ENCODE measurements around the gene OCA2.

DNA sequence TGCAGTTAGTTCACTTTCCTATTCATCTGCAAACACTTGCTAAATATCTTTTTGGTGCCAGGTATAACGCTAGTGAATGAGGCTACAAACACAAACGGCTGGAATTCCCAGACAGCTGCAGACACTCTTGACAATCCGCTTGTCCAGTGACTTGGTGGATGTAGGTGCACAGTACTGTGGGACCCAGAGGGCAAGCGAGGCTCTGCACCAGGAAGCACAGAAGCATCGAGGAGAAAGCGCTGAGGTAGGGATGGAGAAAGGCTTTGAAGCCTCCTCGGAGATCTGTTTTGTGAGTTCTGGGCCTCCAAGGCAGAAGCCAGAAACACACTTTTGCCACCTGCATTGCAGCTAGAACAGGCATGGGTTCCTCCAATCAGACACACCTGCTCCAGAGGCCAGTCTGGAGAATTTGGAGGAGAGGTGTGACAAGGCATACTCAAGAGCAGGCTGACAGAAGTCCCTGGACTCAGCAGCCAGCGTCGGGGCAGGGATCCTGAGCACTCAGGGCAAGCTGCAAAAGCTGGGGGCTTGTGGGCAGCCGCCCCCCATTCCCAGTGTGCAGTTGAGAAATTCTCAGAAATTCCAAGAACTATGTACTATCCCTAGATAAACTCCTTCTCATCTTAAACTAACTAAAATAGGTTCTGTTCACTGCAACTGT is 232.5 kb downstream of the OCA2 start:
- TF ChIP-seq, protein P1, sequence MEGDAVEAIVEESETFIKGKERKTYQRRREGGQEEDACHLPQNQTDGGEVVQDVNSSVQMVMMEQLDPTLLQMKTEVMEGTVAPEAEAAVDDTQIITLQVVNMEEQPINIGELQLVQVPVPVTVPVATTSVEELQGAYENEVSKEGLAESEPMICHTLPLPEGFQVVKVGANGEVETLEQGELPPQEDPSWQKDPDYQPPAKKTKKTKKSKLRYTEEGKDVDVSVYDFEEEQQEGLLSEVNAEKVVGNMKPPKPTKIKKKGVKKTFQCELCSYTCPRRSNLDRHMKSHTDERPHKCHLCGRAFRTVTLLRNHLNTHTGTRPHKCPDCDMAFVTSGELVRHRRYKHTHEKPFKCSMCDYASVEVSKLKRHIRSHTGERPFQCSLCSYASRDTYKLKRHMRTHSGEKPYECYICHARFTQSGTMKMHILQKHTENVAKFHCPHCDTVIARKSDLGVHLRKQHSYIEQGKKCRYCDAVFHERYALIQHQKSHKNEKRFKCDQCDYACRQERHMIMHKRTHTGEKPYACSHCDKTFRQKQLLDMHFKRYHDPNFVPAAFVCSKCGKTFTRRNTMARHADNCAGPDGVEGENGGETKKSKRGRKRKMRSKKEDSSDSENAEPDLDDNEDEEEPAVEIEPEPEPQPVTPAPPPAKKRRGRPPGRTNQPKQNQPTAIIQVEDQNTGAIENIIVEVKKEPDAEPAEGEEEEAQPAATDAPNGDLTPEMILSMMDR (conservative IDR thresholded peaks at IDR 0.05; ENCODE audit: low read length), result no peak
- no peak for TF ChIP-seq EZH2phosphoT487 (IDR thresholded peaks at IDR 0.05; ENCODE audit: borderline replicate concordance)

Data from Loucy (cell line).